Naive thymus-derived CD4-positive, alpha-beta T cell (primary cell): ENCODE data around the gene METTL5. TPM values are rescaled to one million over a fixed set of nuclear protein-coding genes. Genes with fewer than 3 reads are reported as not detected.
"Not testable (repeated sequence)": the region's sequence is repeated elsewhere in the genome, so short reads cannot be mapped to it uniquely, and the experiment has no call there.

Experiments used
- ATAC-seq: fragments of 150-1000 bp; cut with Tn5 transposase; 2 replicates; pipeline ENCODE4 v1.10.0; 2021; ENCODE audit warnings: mild to moderate bottlenecking, moderate library complexity
- CTCF ChIA-PET: fragments of 350-600 bp; sonication (Branson Sonifier 250); formaldehyde crosslinking; loops from one replicate; lab custom pipeline; 2021; ENCODE audit warnings: antibody characterized with exemption; lab: Charles Lee
- POLR2A ChIA-PET: fragments of 350-600 bp; sonication (Branson Sonifier 250); formaldehyde crosslinking; loops from one replicate; lab custom pipeline; 2021; ENCODE audit warnings: antibody characterized with exemption, inconsistent platforms; lab: Charles Lee
- DNase-seq, 9 donors: peaks; one replicate each; pipeline versions ENCODE4 v3.0.0 to v3.0.0-alpha.2; 2020 to 2022; ENCODE audit warnings: mixed read lengths in 1 of 9
- H3K27ac ChIP-seq: one replicate; pipeline ENCODE4 v1.7.0; 2013; ENCODE audit warnings: mild to moderate bottlenecking, low read depth, low read length, moderate library complexity
- H3K27me3 ChIP-seq, 2 donors: one replicate each; pipeline ENCODE4 v1.7.0; 2013; ENCODE audit warnings: low read length in 2 of 2, mild to moderate bottlenecking in 2 of 2, moderate library complexity in 2 of 2; ENCODE audit not compliant: control insufficient read depth in 2 of 2, insufficient read depth in 2 of 2
- H3K36me3 ChIP-seq, 3 experiments: 1 replicate in 2 of 3; 2 replicates in 1 of 3; pipeline ENCODE4 v1.7.0; 2013; ENCODE audit warnings: low read length in 3 of 3, mild to moderate bottlenecking in 3 of 3, moderate library complexity in 1 of 3; ENCODE audit not compliant: insufficient read depth in 3 of 3, control insufficient read depth in 2 of 3
- H3K4me1 ChIP-seq, 2 donors: one replicate each; pipeline ENCODE4 v1.7.0; 2013; ENCODE audit warnings: low read length in 2 of 2, mild to moderate bottlenecking in 2 of 2, moderate library complexity in 1 of 2; ENCODE audit not compliant: control insufficient read depth in 2 of 2, insufficient read depth in 2 of 2
- H3K4me3 ChIP-seq: 2 replicates; pipeline ENCODE4 v1.7.0; 2013; ENCODE audit warnings: mild to moderate bottlenecking, low read length
- H3K9me3 ChIP-seq, 3 experiments: 1 replicate in 2 of 3; 2 replicates in 1 of 3; pipeline ENCODE4 v1.7.0; 2013; ENCODE audit warnings: low read length in 3 of 3; ENCODE audit not compliant: control insufficient read depth in 2 of 3
- H3K27ac Mint-ChIP-seq, 9 donors: one replicate each; pipeline ENCODE4 v1.8.0; 2020 to 2022; ENCODE audit warnings: mixed read lengths in 9 of 9, mild to moderate bottlenecking in 8 of 9, moderate library complexity in 5 of 9, inconsistent platforms in 2 of 9
- H3K27me3 Mint-ChIP-seq, 5 donors: one replicate each; pipeline ENCODE4 v1.8.0; 2021 to 2022; ENCODE audit warnings: mixed read lengths in 5 of 5, mild to moderate bottlenecking in 1 of 5
- H3K36me3 Mint-ChIP-seq, 5 donors: one replicate each; pipeline ENCODE4 v1.8.0; 2020 to 2022; ENCODE audit warnings: mixed read lengths in 5 of 5, mild to moderate bottlenecking in 3 of 5, inconsistent platforms in 1 of 5
- H3K4me1 Mint-ChIP-seq, 7 donors: one replicate each; pipeline ENCODE4 v1.8.0; 2020 to 2022; ENCODE audit warnings: mixed read lengths in 7 of 7, mild to moderate bottlenecking in 3 of 7, inconsistent platforms in 1 of 7
- H3K4me3 Mint-ChIP-seq, 10 donors: one replicate each; pipeline ENCODE4 v1.8.0; 2020 to 2022; ENCODE audit warnings: mild to moderate bottlenecking in 10 of 10, mixed read lengths in 10 of 10, moderate library complexity in 6 of 10, inconsistent platforms in 2 of 10
- H3K9me3 Mint-ChIP-seq, 11 donors: one replicate each; pipeline ENCODE4 v1.8.0; 2020 to 2022; ENCODE audit warnings: mixed read lengths in 11 of 11, mild to moderate bottlenecking in 4 of 11, inconsistent platforms in 1 of 11, moderate library complexity in 1 of 11
- intact Hi-C, 2 donors: fragments of 100-400 bp; cut with micrococcal nuclease; formaldehyde crosslinking; loops; one replicate each; pipeline ENCODE4 v1.15.1; 2023
- polyA plus RNA-seq, 2 donors: library from polyadenylated mRNA; unstranded; fragments of 300-500 nt; fragmentation: Illumina TruSeq; gene quantifications; one replicate each; pipeline ENCODE4 v1.2.3, GENCODE V29; 2021
- total RNA-seq, 6 experiments: library from RNA in 5 of 6; stranded (reverse) in 5 of 6; gene quantifications; 1 replicate in 5 of 6; 2 replicates in 1 of 6; pipeline ENCODE4 v1.2.3 and lab custom pipeline; 2021 to 2026

METTL5 gene
- total and polyA plus RNA-seq, 7 experiments from 2014 or later: 21.1 to 149 (median 46.4) TPM

- H3K27me3 ChIP-seq, CTCF ChIA-PET, H3K9me3 ChIP-seq, H3K4me3 Mint-ChIP-seq, ATAC-seq, DNase-seq, intact Hi-C loops, H3K4me1 ChIP-seq, H3K27me3 Mint-ChIP-seq, H3K4me3 ChIP-seq, H3K9me3 Mint-ChIP-seq, H3K27ac ChIP-seq: not testable (repeated sequence)
- Mint-ChIP-seq H3K4me1 (peaks cover 10 to 35% (median 28%) of the 10 kb centered on the region in 7 donors), H3K27ac (peak overlapping the region in 5 of 9 donors; percentile 8 to 54 (median 38)), H3K36me3 (peaks cover 12 to 44% (median 40%) of the 10 kb centered on the region in 5 donors)
- H3K36me3 ChIP-seq: peaks cover 4 to 46% (median 4%) of the 10 kb centered on the region in 3 experiments
- POLR2A ChIA-PET: interaction anchor here (1.2 kb wide), 1 partner anchor 10 kb away, joined by 3 read pairs; the partner anchor contains the start of gene UBR3
These were observed 7.7 kb downstream of the METTL5 start for GRCh38 chr2:169816961-169817360.

GRCh38 chr2:169815849-169816248, 8.9 kb downstream of the METTL5 start:
- peaks cover 12 to 45% (median 44%) of the 10 kb centered on the region in 5 donors for H3K36me3 Mint-ChIP-seq
- no peaks in the 10 kb centered on the region for H3K27me3 Mint-ChIP-seq
- no peak for ATAC-seq
- Histone ChIP-seq H3K4me1 (peaks cover 0 to 3% of the 10 kb centered on the region in 2 donors), H3K9me3 (no peaks in the 10 kb centered on the region), H3K36me3 (peaks cover 10 to 56% (median 10%) of the 10 kb centered on the region in 3 experiments), H3K27me3 (no peaks in the 10 kb centered on the region), H3K4me3 (no peak overlapping the region), H3K27ac (no peak overlapping the region)
- H3K4me3 Mint-ChIP-seq: no peak overlapping the region
- DNase-seq: no peak
- ChIA-PET POLR2A (interaction anchor here (1.2 to 1.3 kb wide), 2 partner anchors 8 to 11 kb away, joined by 3 to 4 read pairs; partner anchors contain the start of genes METTL5 and UBR3), CTCF (interaction anchor here (1.3 kb wide), 1 partner anchor 9 kb away, joined by 3 read pairs; the partner anchor contains the start of gene METTL5)
- intact Hi-C loops: no loop called here
- H3K27ac Mint-ChIP-seq: no peak overlapping the region
- peaks cover 0 to 9% (median 0%) of the 10 kb centered on the region in 11 donors for H3K9me3 Mint-ChIP-seq
- H3K4me1 Mint-ChIP-seq: peaks cover 5 to 25% (median 17%) of the 10 kb centered on the region in 7 donors

GRCh38 chr2:169808221-169808620, 16.5 kb downstream of the METTL5 start:
- Histone ChIP-seq H3K4me1 (no peaks in the 10 kb centered on the region), H3K27me3 (no peaks in the 10 kb centered on the region), H3K4me3 (no peak overlapping the region), H3K27ac (no peak overlapping the region), H3K36me3 (peaks cover 17 to 67% (median 17%) of the 10 kb centered on the region in 3 experiments), H3K9me3 (no peaks in the 10 kb centered on the region)
- ChIA-PET POLR2A (interaction anchor here (0.9 to 1.4 kb wide), 2 partner anchors 10 to 20 kb away, joined by 3 to 4 read pairs; partner anchors contain the start of gene SSB), CTCF (no interaction called here)
- Mint-ChIP-seq H3K4me3 (no peak overlapping the region), H3K4me1 (peaks cover 0 to 12% (median 7%) of the 10 kb centered on the region in 7 donors), H3K27me3 (no peaks in the 10 kb centered on the region), H3K9me3 (no peaks in the 10 kb centered on the region), H3K27ac (peak overlapping the region in 2 of 9 donors; percentile 31 to 34), H3K36me3 (peaks cover 7 to 45% (median 30%) of the 10 kb centered on the region in 5 donors)
- intact Hi-C loops: no loop called here
- DNase-seq (no peak), ATAC-seq (no peak)

GRCh38 chr2:169806586-169806985, 18.1 kb downstream of the METTL5 start:
- Mint-ChIP-seq H3K4me3 (no peak overlapping the region), H3K9me3 (no peaks in the 10 kb centered on the region), H3K36me3 (peaks cover 7 to 44% (median 27%) of the 10 kb centered on the region in 5 donors), H3K27me3 (no peaks in the 10 kb centered on the region), H3K4me1 (peaks cover 0 to 27% (median 21%) of the 10 kb centered on the region in 7 donors), H3K27ac (peak overlapping the region in 5 of 9 donors; percentile 19 to 67 (median 39))
- Histone ChIP-seq H3K27me3 (no peaks in the 10 kb centered on the region), H3K4me1 (peaks cover 0 to 3% of the 10 kb centered on the region in 2 donors), H3K9me3 (no peaks in the 10 kb centered on the region), H3K36me3 (peaks cover 17 to 58% (median 17%) of the 10 kb centered on the region in 3 experiments), H3K27ac (peak overlapping the region; percentile 32), H3K4me3 (no peak overlapping the region)
- DNase-seq: no peak
- ATAC-seq: no peak
- CTCF ChIA-PET: interaction anchor here (0.7 kb wide), 1 partner anchor 17 kb away, joined by 3 read pairs; no protein-coding TSS in a partner anchor
- POLR2A ChIA-PET: interaction anchor here (1.3 kb wide), 1 partner anchor 18 kb away, joined by 6 read pairs; the partner anchor contains the start of gene METTL5
- intact Hi-C loops: no loop called here

GRCh38 chr2:169803480-169803879, 21.2 kb downstream of the METTL5 start:
- Histone ChIP-seq H3K4me3 (no peak overlapping the region), H3K4me1 (peaks cover 7 to 16% of the 10 kb centered on the region in 2 donors), H3K36me3 (peaks cover 8 to 36% (median 11%) of the 10 kb centered on the region in 3 experiments), H3K9me3 (no peaks in the 10 kb centered on the region), H3K27me3 (no peaks in the 10 kb centered on the region), H3K27ac (no peak overlapping the region)
- DNase-seq (no peak), ATAC-seq (no peak)
- CTCF ChIA-PET: interaction anchor here (0.5 to 0.8 kb wide), 2 partner anchors 110 to 1644 kb away, joined by 3 to 7 read pairs; no protein-coding TSS in a partner anchor
- H3K27ac Mint-ChIP-seq: peak overlapping the region in 3 of 9 donors; percentile 41 to 84 (median 52)
- intact Hi-C loops: no loop called here
- POLR2A ChIA-PET: interaction anchor here (1.5 kb wide), 1 partner anchor 9 kb away, joined by 3 read pairs; no protein-coding TSS in a partner anchor
- no peak overlapping the region for H3K4me3 Mint-ChIP-seq
- no peaks in the 10 kb centered on the region for H3K27me3 Mint-ChIP-seq
- H3K36me3 Mint-ChIP-seq: peaks cover 4 to 25% (median 13%) of the 10 kb centered on the region in 5 donors
- H3K9me3 Mint-ChIP-seq: no peaks in the 10 kb centered on the region
- peaks cover 5 to 51% (median 40%) of the 10 kb centered on the region in 7 donors for H3K4me1 Mint-ChIP-seq

- peak within 1 kb of the TSS; percentile 80 to 94 (median 90) for H3K4me3 Mint-ChIP-seq
- CTCF ChIA-PET: no interaction called here
- H3K27me3 ChIP-seq: no peaks in the 10 kb centered on the region
These were observed 25.8 kb downstream of the METTL5 start, which contains the start of gene SSB for GRCh38 chr2:169798718-169799592. TSS of gene SSB (plus strand) at chr2:169798871. CDS start at chr2:169800961, 2,090 bp downstream.

More at GRCh38 chr2:169798718-169799592, 25.8 kb downstream of the METTL5 start, which contains the start of gene SSB:
- peaks cover 0 to 6% (median 0%) of the 10 kb centered on the region in 3 experiments for H3K36me3 ChIP-seq
- H3K4me3 ChIP-seq: peak within 1 kb of the TSS; percentile 84
- DNase-seq (peak; percentile 75 to 93 (median 83)), ATAC-seq (peak; percentile 95)
- POLR2A ChIA-PET: interaction anchor here (1.2 to 2.3 kb wide), 7 partner anchors 10 to 225 kb away, joined by 3 to 9 read pairs (median 5); partner anchors contain the start of genes CFAP210, FASTKD1, METTL5 and PHOSPHO2
- no peaks in the 10 kb centered on the region for H3K9me3 ChIP-seq
- Mint-ChIP-seq H3K4me1 (peaks cover 10 to 50% (median 37%) of the 10 kb centered on the region in 7 donors), H3K27me3 (peaks cover 0 to 9% (median 0%) of the 10 kb centered on the region in 5 donors), H3K27ac (peak within 1 kb of the TSS; percentile 87 to 97 (median 94)), H3K9me3 (no peaks in the 10 kb centered on the region), H3K36me3 (peaks cover 0 to 10% (median 0%) of the 10 kb centered on the region in 5 donors)
- peaks cover 11 to 21% of the 10 kb centered on the region in 2 donors for H3K4me1 ChIP-seq
- H3K27ac ChIP-seq: peak within 1 kb of the TSS; percentile 95
- intact Hi-C loops: loop anchor here (1.0 to 10.0 kb wide), 9 partner anchors 12 to 1130 kb away; partner anchors contain the start of genes CFAP210 (in 2 of the 2), FASTKD1 (in 2 of the 2), METTL5 (in 2 of the 2) and PHOSPHO2 (in 2 of the 2)
